IMR-90 (cell line): Measurements from ENCODE around the gene PDGFD. TPM values are rescaled to one million over a fixed set of nuclear protein-coding genes. Genes with fewer than 3 reads are reported as not detected.

Experiments
- ATAC-seq: fragments of 200-7000 bp; cut with Tn5 transposase; 2 replicates; pipeline ENCODE4 v1.9.1; 2020; ENCODE audit warnings: low read depth, mild to moderate bottlenecking, moderate library complexity
- BruUV-seq: library from RNA; stranded (reverse); fragments of 400-500 nt; replicated peaks from 2 replicates; lab custom pipeline; 2021; lab: Mats Ljungman, UMichigan
- CTCF ChIA-PET: fragments of 300-600 bp; formaldehyde crosslinking; extraction: SDS; loops from one replicate; lab custom pipeline; 2021; ENCODE audit warnings: antibody characterized with exemption; lab: Yijun Ruan, JAX
- POLR2A ChIA-PET: fragments of 300-600 bp; sonication (Branson Sonifier 250); formaldehyde crosslinking; loops from one replicate; lab custom pipeline; 2022; ENCODE audit warnings: antibody characterized with exemption; ENCODE audit not compliant: unreplicated experiment; lab: Charles Lee
- DNase-seq: peaks from one replicate; pipeline ENCODE4 v3.0.0; 2013
- H2AFZ ChIP-seq: replicated peaks from 2 replicates; pipeline ENCODE3; 2013; ENCODE audit warnings: low read length, mild to moderate bottlenecking; ENCODE audit not compliant: poor library complexity
- H2AK5ac ChIP-seq: 2 replicates; pipeline ENCODE4 v1.6.1; 2013; ENCODE audit warnings: low read depth, low read length, inconsistent platforms
- H2AK9ac ChIP-seq: replicated peaks from 2 replicates; pipeline ENCODE3; 2013; ENCODE audit warnings: mild to moderate bottlenecking, low read depth, low read length, moderate library complexity; ENCODE audit not compliant: poor library complexity
- H2BK120ac ChIP-seq: 2 replicates; pipeline ENCODE4 v1.6.1; 2013; ENCODE audit warnings: low read depth, low read length, inconsistent platforms
- H2BK15ac ChIP-seq: 3 replicates; pipeline ENCODE4 v1.6.1; 2013; ENCODE audit warnings: low read depth, low read length, inconsistent platforms
- H2BK20ac ChIP-seq: 2 replicates; pipeline ENCODE4 v1.6.1; 2013; ENCODE audit warnings: low read depth, mild to moderate bottlenecking, inconsistent platforms, low read length, moderate library complexity
- H2BK5ac ChIP-seq: 2 replicates; pipeline ENCODE4 v1.6.1; 2013; ENCODE audit warnings: mild to moderate bottlenecking, low read depth, low read length, inconsistent platforms; ENCODE audit not compliant: poor library complexity, severe bottlenecking
- H3K14ac ChIP-seq: replicated peaks from 2 replicates; pipeline ENCODE4 v1.6.1; 2013; ENCODE audit warnings: low read depth, low read length, inconsistent platforms
- H3K18ac ChIP-seq: 2 replicates; pipeline ENCODE4 v1.6.1; 2013; ENCODE audit warnings: low read depth, low read length, control low read depth
- H3K23ac ChIP-seq: 2 replicates; pipeline ENCODE4 v1.6.1; 2013; ENCODE audit warnings: low read depth, low read length, inconsistent platforms
- H3K27ac ChIP-seq: 2 replicates; pipeline ENCODE4 v1.5.1; 2013; ENCODE audit warnings: mild to moderate bottlenecking, control low read depth, low read length; ENCODE audit not compliant: insufficient read depth
- H3K27me3 ChIP-seq: 2 replicates; pipeline ENCODE4 v1.6.1; 2013; ENCODE audit warnings: low read length; ENCODE audit not compliant: control insufficient read depth, insufficient read depth
- H3K36me3 ChIP-seq: 2 replicates; pipeline ENCODE4 v1.6.1; 2013; ENCODE audit warnings: low read length, mixed read lengths; ENCODE audit not compliant: control insufficient read depth, insufficient read depth
- H3K4ac ChIP-seq: 2 replicates; pipeline ENCODE4 v1.6.1; 2013; ENCODE audit warnings: low read depth, low read length, inconsistent platforms
- H3K4me1 ChIP-seq: 2 replicates; pipeline ENCODE4 v1.6.1; 2013; ENCODE audit warnings: low read length, mixed read lengths; ENCODE audit not compliant: control insufficient read depth, insufficient read depth
- H3K4me2 ChIP-seq: 2 replicates; pipeline ENCODE4 v1.6.1; 2013; ENCODE audit warnings: low read depth, mild to moderate bottlenecking, control low read depth, low read length, moderate library complexity
- H3K4me3 ChIP-seq: 2 replicates; pipeline ENCODE4 v1.5.1; 2013; ENCODE audit warnings: low read depth, mild to moderate bottlenecking, control low read depth, low read length, moderate library complexity; ENCODE audit not compliant: insufficient read depth
- H3K56ac ChIP-seq: 2 replicates; pipeline ENCODE4 v1.6.1; 2013; ENCODE audit warnings: low read length, inconsistent platforms; ENCODE audit not compliant: insufficient read depth; ENCODE audit errors: extremely low read depth
- H3K79me1 ChIP-seq, 2 experiments: 2 replicates each; pipeline ENCODE4 v1.6.1; 2013; ENCODE audit warnings: low read length in 2 of 2, inconsistent platforms in 1 of 2, low read depth in 1 of 2
- H3K9ac ChIP-seq: 2 replicates; pipeline ENCODE4 v1.6.1; 2013; ENCODE audit warnings: low read depth, low read length, control low read depth
- H3K9me1 ChIP-seq: 2 replicates; pipeline ENCODE4 v1.6.1; 2013; ENCODE audit warnings: low read length, inconsistent platforms; ENCODE audit not compliant: insufficient read depth
- H3K9me3 ChIP-seq: 2 replicates; pipeline ENCODE4 v1.6.1; 2013; ENCODE audit warnings: low read length; ENCODE audit not compliant: control insufficient read depth, insufficient read depth
- H4K20me1 ChIP-seq: 2 replicates; pipeline ENCODE4 v1.6.1; 2013; ENCODE audit warnings: low read length, inconsistent platforms; ENCODE audit not compliant: insufficient read depth
- H4K5ac ChIP-seq: 2 replicates; pipeline ENCODE4 v1.6.1; 2013; ENCODE audit warnings: mild to moderate bottlenecking, low read depth, low read length, control low read depth
- H4K8ac ChIP-seq, 2 experiments: 2 replicates each; pipeline ENCODE4 v1.6.1; 2013; ENCODE audit warnings: low read depth in 2 of 2, low read length in 2 of 2, control low read depth in 1 of 2, inconsistent platforms in 1 of 2
- H4K91ac ChIP-seq: 2 replicates; pipeline ENCODE4 v1.6.1; 2013; ENCODE audit warnings: low read depth, low read length, inconsistent platforms; ENCODE audit not compliant: insufficient read depth
- BHLHE40 ChIP-seq: fragments of 150-350 bp; IDR thresholded peaks from 2 replicates; pipeline ENCODE4 v1.6.1; 2016; ENCODE audit warnings: mild to moderate bottlenecking, low read depth, low read length
- CEBPB ChIP-seq: IDR thresholded peaks from 2 replicates; pipeline ENCODE4 v1.6.1; 2012; ENCODE audit warnings: low read depth, low read length, improper control_type of control experiment
- CHD1 ChIP-seq: IDR thresholded peaks from 2 replicates; pipeline ENCODE4 v1.6.1; 2012; ENCODE audit warnings: low read depth, low read length, improper control_type of control experiment
- CTCF ChIP-seq: conservative IDR thresholded peaks from 2 replicates; pipeline ENCODE4 v1.5.1; 2012; ENCODE audit warnings: mild to moderate bottlenecking, low read depth, low read length, improper control_type of control experiment
- FOS ChIP-seq: fragments of 150-350 bp; IDR thresholded peaks from 2 replicates; pipeline ENCODE4 v1.6.1; 2016; ENCODE audit warnings: low read depth, low read length
- MAFK ChIP-seq: IDR thresholded peaks from 2 replicates; pipeline ENCODE4 v1.6.1; 2012; ENCODE audit warnings: low read depth, low read length, improper control_type of control experiment
- MAZ ChIP-seq: IDR thresholded peaks from 2 replicates; pipeline ENCODE4 v1.6.1; 2012; ENCODE audit warnings: low read depth, mild to moderate bottlenecking, low read length, improper control_type of control experiment, moderate library complexity, borderline replicate concordance
- MXI1 ChIP-seq: IDR thresholded peaks from 2 replicates; pipeline ENCODE4 v1.6.1; 2012; ENCODE audit warnings: low read depth, mild to moderate bottlenecking, low read length, moderate library complexity, borderline replicate concordance
- NFE2L2 ChIP-seq: fragments of 150-350 bp; IDR thresholded peaks from 2 replicates; pipeline ENCODE4 v1.6.1; 2016; ENCODE audit warnings: low read depth, mild to moderate bottlenecking, low read length
- POLR2A ChIP-seq: IDR thresholded peaks from 2 replicates; pipeline ENCODE4 v1.6.1; 2012; ENCODE audit warnings: mild to moderate bottlenecking, low read depth, low read length
- RAD21 ChIP-seq: IDR thresholded peaks from 2 replicates; pipeline ENCODE4 v1.6.1; 2012; ENCODE audit warnings: low read length, improper control_type of control experiment
- RCOR1 ChIP-seq: IDR thresholded peaks from 2 replicates; pipeline ENCODE4 v1.6.1; 2012; ENCODE audit warnings: mild to moderate bottlenecking, low read length, improper control_type of control experiment; ENCODE audit not compliant: insufficient replicate concordance
- RFX5 ChIP-seq: IDR thresholded peaks from 2 replicates; pipeline ENCODE4 v1.8.0; 2012; ENCODE audit warnings: low read depth, mild to moderate bottlenecking, low read length, moderate library complexity
- SMC3 ChIP-seq: fragments of 150-350 bp; IDR thresholded peaks from 2 replicates; pipeline ENCODE4 v1.6.1; 2016; ENCODE audit warnings: low read depth, mild to moderate bottlenecking, antibody characterized with exemption, low read length, moderate library complexity
- USF2 ChIP-seq: fragments of 150-350 bp; IDR thresholded peaks from 2 replicates; pipeline ENCODE4 v1.6.1; 2017; ENCODE audit warnings: mild to moderate bottlenecking, antibody characterized with exemption, low read length, low read depth
- dilution Hi-C: fragments of 300-500 bp; cut with HindIII; formaldehyde crosslinking; loops from one replicate; pipeline ENCODE4 v1.14.3; 2018; ENCODE audit warnings: low sequenced_read_pairs; ENCODE audit not compliant: unreplicated experiment
- in situ Hi-C: fragments of 300-500 bp; cut with MboI; formaldehyde crosslinking; loops from 3 replicates; pipeline ENCODE4 v1.14.3; 2019; ENCODE audit warnings: low sequenced_read_pairs, inconsistent platforms, mixed read lengths
- intact Hi-C: fragments of 100-400 bp; cut with micrococcal nuclease; formaldehyde crosslinking; loops from 2 replicates; pipeline ENCODE4 v1.10.0; 2022
- polyA plus RNA-seq, 3 experiments: library from polyadenylated mRNA; depleted of rRNA; stranded (reverse); fragments of >200 nt; gene quantifications; 2 replicates each; pipeline ENCODE4 v1.2.3, GENCODE V29; 2012; ENCODE audit warnings: low replicate concordance in 1 of 3
- total RNA-seq: library from RNA; depleted of rRNA; stranded (reverse); fragments of >200 nt; gene quantifications from 2 replicates; pipeline ENCODE4 v1.2.3, GENCODE V29; 2012
- TF ChIP-seq, protein P1 (sequence below): fragments of 150-350 bp; IDR thresholded peaks from 2 replicates; pipeline ENCODE4 v1.6.1; 2016; ENCODE audit warnings: low read depth, mild to moderate bottlenecking, low read length, moderate library complexity, borderline replicate concordance

The PDGFD gene
- total and polyA plus RNA-seq, 2 of the 4 experiments (the other 2 are of a cell fraction): 2.1 to 3.0 TPM

DNA sequence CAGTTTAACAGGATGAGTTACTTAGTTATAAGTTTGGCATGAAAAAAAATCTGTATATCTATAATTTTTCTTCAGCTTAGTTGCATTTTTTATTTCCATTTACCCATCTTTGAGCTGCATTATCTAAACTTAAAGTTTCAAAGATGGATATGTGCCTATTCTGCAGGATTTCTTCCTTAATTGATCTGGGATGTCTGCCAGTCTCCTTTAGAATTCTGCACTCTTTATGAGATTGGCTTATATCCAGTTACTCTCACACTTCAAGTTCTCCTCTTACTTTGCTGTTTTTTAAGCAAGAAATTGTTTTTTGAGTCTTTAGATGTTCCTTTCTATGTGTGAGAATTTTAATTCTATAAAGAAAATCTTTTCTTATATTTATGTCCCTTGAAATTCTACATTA, 5.1 kb upstream of the PDGFD start:
- DNase-seq (no peak), ATAC-seq (no peak)
- Histone ChIP-seq H3K4me3 (no peak overlapping the region), H2AFZ (no peak overlapping the region), H3K79me1 (no peaks in the 10 kb centered on the region), H3K4me1 (no peaks in the 10 kb centered on the region), H3K9me1 (peaks cover 5% of the 10 kb centered on the region; the same call in 1 of the 2 replicates), H2AK5ac (no peak overlapping the region), H4K5ac (no peak overlapping the region), H4K91ac (no peak overlapping the region), H4K8ac (no peak overlapping the region), H2BK120ac (no peak overlapping the region), H3K36me3 (no peaks in the 10 kb centered on the region), H2AK9ac (no peak overlapping the region), H3K14ac (no peak overlapping the region), H2BK20ac (no peak overlapping the region), H3K9ac (no peak overlapping the region), H2BK15ac (no peak overlapping the region), H2BK5ac (no peak overlapping the region), H3K27ac (no peak overlapping the region), H3K18ac (no peak overlapping the region), H3K56ac (no peak overlapping the region), H3K23ac (no peak overlapping the region), H3K4me2 (no peak overlapping the region), H3K4ac (no peak overlapping the region), H3K27me3 (no peaks in the 10 kb centered on the region), H3K9me3 (no peaks in the 10 kb centered on the region), H4K20me1 (no peaks in the 10 kb centered on the region)
- TF ChIP-seq MXI1: no peak
- no peak for TF ChIP-seq MAZ
- no peak for TF ChIP-seq NFE2L2
- TF ChIP-seq RFX5: no peak
- no peak for TF ChIP-seq BHLHE40
- no peak for TF ChIP-seq CEBPB
- no peak for TF ChIP-seq MAFK
- no peak for TF ChIP-seq SMC3
- no peak for TF ChIP-seq FOS
- no peak for TF ChIP-seq USF2
- TF ChIP-seq RCOR1: no peak
- TF ChIP-seq POLR2A: no peak
- no peak for TF ChIP-seq CHD1
- TF ChIP-seq, protein P1, sequence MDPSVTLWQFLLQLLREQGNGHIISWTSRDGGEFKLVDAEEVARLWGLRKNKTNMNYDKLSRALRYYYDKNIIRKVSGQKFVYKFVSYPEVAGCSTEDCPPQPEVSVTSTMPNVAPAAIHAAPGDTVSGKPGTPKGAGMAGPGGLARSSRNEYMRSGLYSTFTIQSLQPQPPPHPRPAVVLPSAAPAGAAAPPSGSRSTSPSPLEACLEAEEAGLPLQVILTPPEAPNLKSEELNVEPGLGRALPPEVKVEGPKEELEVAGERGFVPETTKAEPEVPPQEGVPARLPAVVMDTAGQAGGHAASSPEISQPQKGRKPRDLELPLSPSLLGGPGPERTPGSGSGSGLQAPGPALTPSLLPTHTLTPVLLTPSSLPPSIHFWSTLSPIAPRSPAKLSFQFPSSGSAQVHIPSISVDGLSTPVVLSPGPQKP: no peak
- no peak for TF ChIP-seq RAD21
- TF ChIP-seq CTCF: no peak
- dilution Hi-C loops (no loop called here), in situ Hi-C loops (no loop called here), intact Hi-C loops (no loop called here)
- CTCF ChIA-PET: no interaction called here
- POLR2A ChIA-PET: no interaction called here
- no TSS peak for BruUV-seq
